Breast epithelium (tissue), 4 donors: ENCODE measurements around the gene MAD1L1. TPM values are rescaled to one million over a fixed set of nuclear protein-coding genes. Genes with fewer than 3 reads are reported as not detected.

ENCODE experiments used
- DNase-seq, 2 donors: peaks; one replicate each; pipeline ENCODE4 v3.0.0-alpha.2; 2019; ENCODE audit warnings: low spot score in 2 of 2
- H3K27ac ChIP-seq, 2 donors: fragments of 200-600 bp; sonication (generic) in 1 of 2; one replicate each; pipeline ENCODE4 v1.5.1; 2016 to 2019; ENCODE audit warnings: mild to moderate bottlenecking in 1 of 2
- H3K27me3 ChIP-seq, 2 donors: fragments of 200-600 bp; sonication (generic) in 1 of 2; one replicate each; pipeline versions ENCODE4 v1.5.1 to v1.6.0; 2017 to 2019; ENCODE audit warnings: control low read depth in 1 of 2, mild to moderate bottlenecking in 1 of 2
- H3K36me3 ChIP-seq: fragments of 200-600 bp; one replicate; pipeline ENCODE4 v1.5.1; 2019
- H3K4me1 ChIP-seq, 2 donors: fragments of 200-600 bp; sonication (generic); one replicate each; pipeline ENCODE4 v1.5.1; 2016 to 2019; ENCODE audit warnings: control low read depth in 1 of 2
- H3K4me3 ChIP-seq, 3 donors: fragments of 200-600 bp; sonication (generic); 1 replicate in 2 of 3; 2 replicates in 1 of 3; pipeline ENCODE4 v1.5.1; 2016 to 2019; ENCODE audit warnings: mild to moderate bottlenecking in 3 of 3, moderate library complexity in 2 of 3
- H3K9me3 ChIP-seq, 2 donors: fragments of 200-600 bp; sonication (generic) in 1 of 2; one replicate each; pipeline ENCODE4 v1.5.1; 2016 to 2019; ENCODE audit warnings: control low read depth in 1 of 2
- POLR2A ChIP-seq: fragments of 450-650 bp; IDR thresholded peaks from one replicate; pipeline ENCODE4 v1.6.1; 2016; ENCODE audit warnings: antibody characterized with exemption, mild to moderate bottlenecking, moderate library complexity
- POLR2AphosphoS5 ChIP-seq, 3 donors: sonication (generic); formaldehyde crosslinking; IDR thresholded peaks; one replicate each; pipeline ENCODE4 v1.6.1; 2017; ENCODE audit warnings: antibody characterized with exemption in 3 of 3
- intact Hi-C: fragments of 100-400 bp; cut with DNase I; formaldehyde crosslinking; loops from one replicate; pipeline ENCODE4 v1.15.1; 2023; ENCODE audit warnings: low total_unique reads
- total RNA-seq, 3 donors: library from RNA; depleted of rRNA; stranded (reverse); fragments of >200 nt; gene quantifications; one replicate each; pipeline ENCODE4 v1.1.0, GENCODE V29; 2016
- TF ChIP-seq, protein P1 (sequence below), 3 donors: fragments of 450-650 bp; IDR thresholded peaks; one replicate each; pipeline ENCODE4 v1.5.1; 2016 to 2017; ENCODE audit warnings: antibody characterized with exemption in 3 of 3, mild to moderate bottlenecking in 3 of 3, moderate library complexity in 3 of 3

MAD1L1 gene
- total RNA-seq, 3 donors from 2014 or later = 27.7 to 33.9 (median 28.8) TPM

DNA sequence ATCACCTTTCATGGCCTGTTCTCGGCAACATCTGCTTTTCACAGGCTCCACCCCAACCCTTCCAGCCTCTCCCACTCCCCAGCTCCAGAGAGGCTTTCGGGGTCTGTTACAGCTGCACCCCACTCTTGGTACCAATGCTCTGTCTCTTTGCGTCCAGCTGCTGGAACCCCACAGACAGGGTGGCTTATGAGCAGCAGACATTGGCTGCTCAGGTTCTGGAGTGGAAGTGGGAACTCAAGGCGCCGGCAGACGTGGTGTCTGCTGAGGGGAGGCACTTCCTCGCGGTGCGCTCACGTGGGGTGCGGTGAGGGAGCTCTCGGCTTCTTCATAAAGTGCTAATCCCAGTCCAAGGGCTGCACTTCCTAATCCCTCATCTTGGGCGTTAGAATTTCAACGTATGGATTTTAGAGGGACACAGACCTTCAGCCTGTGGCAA is 377.0 kb downstream of the MAD1L1 start:
- H3K4me1 ChIP-seq = no peaks in the 10 kb centered on the region
- TF ChIP-seq, protein P1, sequence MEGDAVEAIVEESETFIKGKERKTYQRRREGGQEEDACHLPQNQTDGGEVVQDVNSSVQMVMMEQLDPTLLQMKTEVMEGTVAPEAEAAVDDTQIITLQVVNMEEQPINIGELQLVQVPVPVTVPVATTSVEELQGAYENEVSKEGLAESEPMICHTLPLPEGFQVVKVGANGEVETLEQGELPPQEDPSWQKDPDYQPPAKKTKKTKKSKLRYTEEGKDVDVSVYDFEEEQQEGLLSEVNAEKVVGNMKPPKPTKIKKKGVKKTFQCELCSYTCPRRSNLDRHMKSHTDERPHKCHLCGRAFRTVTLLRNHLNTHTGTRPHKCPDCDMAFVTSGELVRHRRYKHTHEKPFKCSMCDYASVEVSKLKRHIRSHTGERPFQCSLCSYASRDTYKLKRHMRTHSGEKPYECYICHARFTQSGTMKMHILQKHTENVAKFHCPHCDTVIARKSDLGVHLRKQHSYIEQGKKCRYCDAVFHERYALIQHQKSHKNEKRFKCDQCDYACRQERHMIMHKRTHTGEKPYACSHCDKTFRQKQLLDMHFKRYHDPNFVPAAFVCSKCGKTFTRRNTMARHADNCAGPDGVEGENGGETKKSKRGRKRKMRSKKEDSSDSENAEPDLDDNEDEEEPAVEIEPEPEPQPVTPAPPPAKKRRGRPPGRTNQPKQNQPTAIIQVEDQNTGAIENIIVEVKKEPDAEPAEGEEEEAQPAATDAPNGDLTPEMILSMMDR (IDR thresholded peaks at IDR 0.05) = no peak
- TF ChIP-seq POLR2A (no peak), POLR2AphosphoS5 (IDR thresholded peaks at IDR 0.05) (no peak)
- no peak for DNase-seq
- H3K27ac ChIP-seq = no peak overlapping the region
- no peaks in the 10 kb centered on the region for H3K27me3 ChIP-seq
- peaks cover 0 to 5% of the 10 kb centered on the region in 2 donors for H3K9me3 ChIP-seq
- intact Hi-C loops = no loop called here
- H3K4me3 ChIP-seq = no peak overlapping the region
- H3K36me3 ChIP-seq = no peaks in the 10 kb centered on the region

DNA sequence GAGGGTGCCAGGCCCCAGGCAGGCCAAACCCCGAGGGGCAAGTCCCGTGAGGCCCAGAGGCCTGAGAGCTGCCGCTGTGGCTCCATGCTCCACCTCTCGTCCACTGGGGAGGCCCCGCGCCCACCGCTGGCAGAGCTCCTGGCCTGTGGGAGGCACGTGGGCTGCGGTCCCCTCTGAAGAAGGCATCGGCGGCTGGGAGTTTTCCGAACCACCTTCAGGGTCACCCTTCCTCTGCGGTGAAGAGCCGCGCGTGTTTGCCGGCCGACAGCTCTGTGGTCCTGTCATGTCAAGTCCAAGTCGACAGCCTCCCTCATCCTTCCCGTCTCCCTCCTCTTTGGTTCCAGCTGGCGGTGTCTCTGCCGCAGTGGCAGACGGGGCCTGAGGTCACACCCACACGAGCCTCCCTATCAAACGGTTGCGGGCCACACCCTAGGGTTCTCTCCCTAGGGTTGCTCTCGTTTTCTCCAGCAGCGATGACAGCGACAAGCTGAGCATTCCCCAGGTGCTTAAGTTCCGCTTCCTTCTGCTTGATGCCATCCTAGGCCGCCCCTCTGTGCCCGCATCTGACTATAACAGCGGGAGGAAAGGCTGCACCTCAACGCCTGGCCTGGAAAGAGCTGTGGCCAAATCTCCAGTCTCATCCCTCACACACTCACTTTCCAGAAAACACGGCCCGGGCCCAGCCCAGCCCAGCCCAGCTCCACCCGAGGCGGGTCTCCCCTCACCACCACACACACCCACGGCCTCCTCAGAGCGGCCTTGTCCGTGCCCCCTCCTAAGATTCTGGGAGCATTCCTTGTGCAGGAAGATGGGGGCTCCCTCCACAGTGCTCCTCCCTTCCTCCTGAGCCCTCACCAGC is 377.6 kb downstream of the MAD1L1 start:
- Histone ChIP-seq H3K36me3 (no peaks in the 10 kb centered on the region), H3K9me3 (peaks cover 0 to 5% of the 10 kb centered on the region in 2 donors), H3K4me3 (no peak overlapping the region), H3K27ac (no peak overlapping the region), H3K27me3 (no peaks in the 10 kb centered on the region), H3K4me1 (no peaks in the 10 kb centered on the region)
- no peak for TF ChIP-seq POLR2AphosphoS5 (IDR thresholded peaks at IDR 0.05)
- TF ChIP-seq, protein P1 (IDR thresholded peaks at IDR 0.05) = no peak
- no peak for TF ChIP-seq POLR2A
- intact Hi-C loops = no loop called here
- DNase-seq = peak in 1 of 2 donors; percentile 50

DNA sequence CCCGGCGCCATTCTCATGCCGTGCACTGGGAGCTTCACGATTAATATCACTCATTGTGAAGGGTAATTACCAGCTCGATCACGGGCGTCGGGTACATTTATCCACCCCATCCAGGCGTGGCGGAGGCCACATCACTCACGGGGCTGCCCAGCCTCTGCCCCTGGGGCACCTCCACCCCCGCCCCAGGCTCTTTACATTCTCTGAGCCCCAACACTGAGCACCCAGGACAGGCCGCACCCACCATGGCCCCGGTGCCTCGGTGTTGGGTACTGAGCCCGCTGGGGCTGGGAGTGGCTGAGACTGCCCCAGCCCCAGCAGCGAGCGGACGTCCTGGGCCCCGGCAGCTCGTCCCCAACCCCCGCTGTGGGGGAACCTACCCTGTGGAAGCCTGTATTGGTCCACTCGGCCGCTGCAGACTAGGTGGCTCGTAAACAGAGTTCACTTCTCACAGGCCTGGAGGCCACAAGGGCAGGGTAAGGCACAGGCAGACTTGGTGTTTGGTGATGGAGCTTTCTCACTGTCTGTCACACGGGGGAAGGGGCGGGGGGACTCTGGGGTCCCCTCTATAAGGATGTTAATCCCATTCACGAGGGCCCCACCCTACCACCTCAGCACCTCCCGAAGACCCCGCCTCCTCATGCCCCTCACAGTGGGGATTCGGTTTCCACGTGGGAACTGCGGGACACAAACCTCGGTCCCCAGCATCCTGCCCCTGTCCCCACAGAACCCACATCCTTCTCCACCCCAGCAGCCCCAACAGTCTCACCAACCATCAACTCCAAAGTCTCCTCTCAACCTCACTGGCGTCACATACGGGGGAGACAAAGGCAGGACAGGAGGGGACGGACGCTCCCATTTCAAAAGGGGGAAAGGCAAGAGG is 378.5 kb downstream of the MAD1L1 start:
- intact Hi-C loops = no loop called here
- Histone ChIP-seq H3K9me3 (peaks cover 0 to 5% of the 10 kb centered on the region in 2 donors), H3K27ac (no peak overlapping the region), H3K36me3 (no peaks in the 10 kb centered on the region), H3K4me3 (no peak overlapping the region), H3K4me1 (no peaks in the 10 kb centered on the region), H3K27me3 (no peaks in the 10 kb centered on the region)
- TF ChIP-seq POLR2AphosphoS5 (IDR thresholded peaks at IDR 0.05) (no peak), POLR2A (no peak)
- TF ChIP-seq, protein P1 (IDR thresholded peaks at IDR 0.05) = no peak
- no peak for DNase-seq

DNA sequence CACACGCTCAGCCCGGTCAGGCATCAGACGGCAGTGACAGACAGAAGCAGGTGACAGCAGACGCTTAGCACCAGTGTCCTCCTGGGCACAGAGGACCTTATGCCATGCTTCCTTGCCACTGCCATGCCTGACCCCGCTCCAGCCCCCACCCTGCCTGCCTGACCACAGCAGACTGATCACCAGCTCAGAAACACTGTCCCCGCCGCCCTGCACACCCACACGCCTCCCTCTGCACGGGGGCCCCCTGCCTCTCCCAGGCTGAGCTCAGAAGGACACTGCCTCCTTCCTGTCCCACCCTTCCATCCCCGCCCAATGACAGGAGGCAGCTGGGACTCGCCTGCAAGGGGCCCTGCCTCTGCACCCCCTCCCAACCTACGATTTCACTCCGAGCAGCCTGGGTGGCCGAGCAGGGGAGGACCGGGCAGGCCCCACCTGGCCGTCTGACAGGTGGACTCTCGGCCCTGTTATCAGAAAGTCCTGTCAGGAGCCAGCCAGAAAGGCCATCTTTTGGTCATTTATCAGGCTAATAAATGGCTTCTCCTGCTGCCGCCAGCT is 379.2 kb downstream of the MAD1L1 start:
- TF ChIP-seq POLR2AphosphoS5 (IDR thresholded peaks at IDR 0.05) (no peak), POLR2A (no peak)
- TF ChIP-seq, protein P1 (IDR thresholded peaks at IDR 0.05) = no peak
- no peaks in the 10 kb centered on the region for H3K27me3 ChIP-seq
- H3K27ac ChIP-seq = no peak overlapping the region
- H3K36me3 ChIP-seq = no peaks in the 10 kb centered on the region
- intact Hi-C loops = no loop called here
- peaks cover 0 to 5% of the 10 kb centered on the region in 2 donors for H3K9me3 ChIP-seq
- no peaks in the 10 kb centered on the region for H3K4me1 ChIP-seq
- peak in 1 of 2 donors; percentile 37 for DNase-seq
- no peak overlapping the region for H3K4me3 ChIP-seq
